ENCODE data around the gene GLT1D1. TPM values are rescaled to one million over a fixed set of nuclear protein-coding genes. Genes with fewer than 3 reads are reported as not detected.

The GLT1D1 gene
- total RNA-seq, 1 donor from 2014 or later: 5.4 TPM

- H3K27me3 Mint-ChIP-seq (ENCODE audit: insufficient read depth, low read depth): peaks cover 7% of the 10 kb centered on the region
- no peak overlapping the region for H3K4me3 Mint-ChIP-seq
- peaks cover 3% of the 10 kb centered on the region for H3K36me3 Mint-ChIP-seq
- Histone ChIP-seq H3K36me3 (no peaks in the 10 kb centered on the region), H3K9ac (no peak overlapping the region), H3F3A (ENCODE audit: low read depth) (peaks cover 3% of the 10 kb centered on the region), H3K27me3 (no peaks in the 10 kb centered on the region), H2AFZ (replicated peaks) (no peak overlapping the region), H4K20me1 (ENCODE audit: low read depth) (no peaks in the 10 kb centered on the region), H3K4me2 (no peak overlapping the region), H3K9me3 (ENCODE audit: low read depth) (no peaks in the 10 kb centered on the region), H3K4me3 (no peak overlapping the region), H3K27ac (no peak overlapping the region), H3K79me2 (ENCODE audit: low read depth) (no peaks in the 10 kb centered on the region), H3K4me1 (no peaks in the 10 kb centered on the region)
- no peak for TF ChIP-seq EZH2 (IDR thresholded peaks at IDR 0.05)
- TF ChIP-seq, protein P1, sequence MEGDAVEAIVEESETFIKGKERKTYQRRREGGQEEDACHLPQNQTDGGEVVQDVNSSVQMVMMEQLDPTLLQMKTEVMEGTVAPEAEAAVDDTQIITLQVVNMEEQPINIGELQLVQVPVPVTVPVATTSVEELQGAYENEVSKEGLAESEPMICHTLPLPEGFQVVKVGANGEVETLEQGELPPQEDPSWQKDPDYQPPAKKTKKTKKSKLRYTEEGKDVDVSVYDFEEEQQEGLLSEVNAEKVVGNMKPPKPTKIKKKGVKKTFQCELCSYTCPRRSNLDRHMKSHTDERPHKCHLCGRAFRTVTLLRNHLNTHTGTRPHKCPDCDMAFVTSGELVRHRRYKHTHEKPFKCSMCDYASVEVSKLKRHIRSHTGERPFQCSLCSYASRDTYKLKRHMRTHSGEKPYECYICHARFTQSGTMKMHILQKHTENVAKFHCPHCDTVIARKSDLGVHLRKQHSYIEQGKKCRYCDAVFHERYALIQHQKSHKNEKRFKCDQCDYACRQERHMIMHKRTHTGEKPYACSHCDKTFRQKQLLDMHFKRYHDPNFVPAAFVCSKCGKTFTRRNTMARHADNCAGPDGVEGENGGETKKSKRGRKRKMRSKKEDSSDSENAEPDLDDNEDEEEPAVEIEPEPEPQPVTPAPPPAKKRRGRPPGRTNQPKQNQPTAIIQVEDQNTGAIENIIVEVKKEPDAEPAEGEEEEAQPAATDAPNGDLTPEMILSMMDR (IDR thresholded peaks at IDR 0.05): no peak
- no peak for TF ChIP-seq EZH2phosphoT487 (IDR thresholded peaks at IDR 0.05)
- no peaks in the 10 kb centered on the region for H3K9me3 Mint-ChIP-seq
- peaks cover 16% of the 10 kb centered on the region for H3K4me1 Mint-ChIP-seq
- no peak overlapping the region for H3K27ac Mint-ChIP-seq
- no peak for DNase-seq (ENCODE audit: low spot score)
Observed at GRCh38 chr12:128861226-128862016, 8.1 kb downstream of the GLT1D1 start.

GRCh38 chr12:128863957-128864356 is 10.7 kb downstream of the GLT1D1 start:
- H3K27me3 Mint-ChIP-seq (ENCODE audit: insufficient read depth, low read depth): peaks cover 12% of the 10 kb centered on the region
- Histone ChIP-seq H4K20me1 (ENCODE audit: low read depth) (no peaks in the 10 kb centered on the region), H3K4me1 (peaks cover 9% of the 10 kb centered on the region), H3K9ac (no peak overlapping the region), H3K4me3 (no peak overlapping the region), H3K9me3 (ENCODE audit: low read depth) (no peaks in the 10 kb centered on the region), H3K27ac (no peak overlapping the region), H2AFZ (replicated peaks) (no peak overlapping the region), H3F3A (ENCODE audit: low read depth) (peaks cover 10% of the 10 kb centered on the region), H3K79me2 (ENCODE audit: low read depth) (no peaks in the 10 kb centered on the region), H3K36me3 (no peaks in the 10 kb centered on the region), H3K4me2 (no peak overlapping the region), H3K27me3 (no peaks in the 10 kb centered on the region)
- peaks cover 2% of the 10 kb centered on the region for H3K9me3 Mint-ChIP-seq
- H3K4me3 Mint-ChIP-seq: no peak overlapping the region
- H3K27ac Mint-ChIP-seq: no peak overlapping the region
- TF ChIP-seq, protein P1 (IDR thresholded peaks at IDR 0.05): no peak
- TF ChIP-seq EZH2phosphoT487 (IDR thresholded peaks at IDR 0.05): no peak
- TF ChIP-seq EZH2 (IDR thresholded peaks at IDR 0.05): no peak
- peaks cover 23% of the 10 kb centered on the region for H3K4me1 Mint-ChIP-seq
- no peak for DNase-seq (ENCODE audit: low spot score)
- peaks cover 5% of the 10 kb centered on the region for H3K36me3 Mint-ChIP-seq

- peaks cover 23% of the 10 kb centered on the region for H3K4me1 Mint-ChIP-seq
Observed at GRCh38 chr12:128864516-128865186, 11.4 kb downstream of the GLT1D1 start.

More at GRCh38 chr12:128864516-128865186, 11.4 kb downstream of the GLT1D1 start:
- Histone ChIP-seq H3K79me2 (ENCODE audit: low read depth) (no peaks in the 10 kb centered on the region), H4K20me1 (ENCODE audit: low read depth) (no peaks in the 10 kb centered on the region), H3F3A (ENCODE audit: low read depth) (peaks cover 10% of the 10 kb centered on the region), H3K36me3 (no peaks in the 10 kb centered on the region), H3K9ac (no peak overlapping the region), H3K4me1 (peaks cover 15% of the 10 kb centered on the region), H3K27ac (no peak overlapping the region), H2AFZ (replicated peaks) (no peak overlapping the region), H3K9me3 (ENCODE audit: low read depth) (no peaks in the 10 kb centered on the region), H3K27me3 (no peaks in the 10 kb centered on the region), H3K4me2 (no peak overlapping the region), H3K4me3 (no peak overlapping the region)
- H3K36me3 Mint-ChIP-seq: peaks cover 5% of the 10 kb centered on the region
- peaks cover 2% of the 10 kb centered on the region for H3K9me3 Mint-ChIP-seq
- no peak overlapping the region for H3K4me3 Mint-ChIP-seq
- TF ChIP-seq, protein P1 (IDR thresholded peaks at IDR 0.05): no peak
- TF ChIP-seq EZH2phosphoT487 (IDR thresholded peaks at IDR 0.05): no peak
- no peak for TF ChIP-seq EZH2 (IDR thresholded peaks at IDR 0.05)
- no peak for DNase-seq (ENCODE audit: low spot score)
- peaks cover 12% of the 10 kb centered on the region for H3K27me3 Mint-ChIP-seq (ENCODE audit: insufficient read depth, low read depth)
- H3K27ac Mint-ChIP-seq: peak overlapping the region; percentile 42
